Activated T-cell treated with anti-CD3 and anti-CD28 coated beads, Interleukin-2, amount 50 U/mL, for 4 hours (primary cell): ENCODE data around the gene DOLK. TPM values are rescaled to one million over a fixed set of nuclear protein-coding genes. Genes with fewer than 3 reads are reported as not detected.

ENCODE experiments used
- ATAC-seq, 2 donors: fragments of 200-7000 bp; cut with Tn5 transposase; one replicate each; pipeline ENCODE4 v1.10.0; 2021
- DNase-seq: peaks from one replicate; pipeline ENCODE4 v3.0.0-alpha.2; 2020
- H3K27me3 Mint-ChIP-seq: one replicate; pipeline ENCODE4 v1.8.0; 2021; ENCODE audit warnings: low read depth, mixed read lengths
- H3K36me3 Mint-ChIP-seq: one replicate; pipeline ENCODE4 v1.8.0; 2022; ENCODE audit warnings: mixed read lengths; ENCODE audit not compliant: insufficient read depth
- H3K4me1 Mint-ChIP-seq: one replicate; pipeline ENCODE4 v1.8.0; 2021; ENCODE audit warnings: low read depth, mixed read lengths
- H3K4me3 Mint-ChIP-seq: one replicate; pipeline ENCODE4 v1.8.0; 2021; ENCODE audit warnings: mild to moderate bottlenecking, moderate library complexity, mixed read lengths
- H3K9me3 Mint-ChIP-seq: one replicate; pipeline ENCODE4 v1.8.0; 2021; ENCODE audit warnings: mixed read lengths
- total RNA-seq, 3 donors: library from RNA; stranded (reverse); gene quantifications; one replicate each; pipeline ENCODE4 v1.2.1, GENCODE V29; 2021

DOLK gene
- total RNA-seq, 3 donors from 2014 or later: 14.4 to 15.8 (median 15.2) TPM

- DNase-seq (no peak), ATAC-seq (no peak)
- Mint-ChIP-seq H3K27me3 (no peaks in the 10 kb centered on the region), H3K4me3 (no peak overlapping the region), H3K9me3 (no peaks in the 10 kb centered on the region), H3K36me3 (peaks cover 10% of the 10 kb centered on the region), H3K4me1 (no peaks in the 10 kb centered on the region)
Measured at GRCh38 chr9:128919402-128920089, 27.9 kb downstream of the DOLK start.

GRCh38 chr9:128918921-128919320 lies 28.5 kb downstream of the DOLK start:
- no peaks in the 10 kb centered on the region for H3K27me3 Mint-ChIP-seq
- H3K4me1 Mint-ChIP-seq: peaks cover 3% of the 10 kb centered on the region
- no peak overlapping the region for H3K4me3 Mint-ChIP-seq
- ATAC-seq: no peak
- no peak for DNase-seq
- peaks cover 10% of the 10 kb centered on the region for H3K36me3 Mint-ChIP-seq
- no peaks in the 10 kb centered on the region for H3K9me3 Mint-ChIP-seq

DNA sequence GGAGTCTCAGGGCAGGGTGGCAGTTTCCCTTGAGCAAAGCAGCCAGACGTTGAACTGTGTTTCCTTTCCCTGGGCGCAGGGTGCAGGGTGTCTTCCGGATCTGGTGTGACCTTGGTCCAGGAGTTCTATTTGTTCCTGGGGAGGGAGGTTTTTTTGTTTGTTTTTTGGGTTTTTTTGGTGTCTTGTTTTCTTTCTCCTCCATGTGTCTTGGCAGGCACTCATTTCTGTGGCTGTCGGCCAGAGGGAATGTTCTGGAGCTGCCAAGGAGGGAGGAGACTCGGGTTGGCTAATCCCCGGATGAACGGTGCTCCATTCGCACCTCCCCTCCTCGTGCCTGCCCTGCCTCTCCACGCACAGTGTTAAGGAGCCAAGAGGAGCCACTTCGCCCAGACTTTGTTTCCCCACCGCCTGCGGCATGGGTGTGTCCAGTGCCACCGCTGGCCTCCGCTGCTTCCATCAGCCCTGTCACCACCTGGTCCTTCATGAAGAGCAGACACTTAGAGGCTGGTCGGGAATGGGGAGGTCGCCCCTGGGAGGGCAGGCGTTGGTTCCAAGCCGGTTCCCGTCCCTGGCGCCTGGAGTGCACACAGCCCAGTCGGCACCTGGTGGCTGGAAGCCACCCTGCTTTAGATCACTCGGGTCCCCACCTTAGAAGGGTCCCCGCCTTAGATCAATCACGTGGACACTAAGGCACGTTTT lies 30.1 kb downstream of the DOLK start:
- Mint-ChIP-seq H3K4me3 (no peak overlapping the region), H3K27me3 (no peaks in the 10 kb centered on the region), H3K9me3 (no peaks in the 10 kb centered on the region), H3K4me1 (peaks cover 14% of the 10 kb centered on the region), H3K36me3 (peaks cover 16% of the 10 kb centered on the region)
- no peak for DNase-seq
- ATAC-seq: no peak

DNA sequence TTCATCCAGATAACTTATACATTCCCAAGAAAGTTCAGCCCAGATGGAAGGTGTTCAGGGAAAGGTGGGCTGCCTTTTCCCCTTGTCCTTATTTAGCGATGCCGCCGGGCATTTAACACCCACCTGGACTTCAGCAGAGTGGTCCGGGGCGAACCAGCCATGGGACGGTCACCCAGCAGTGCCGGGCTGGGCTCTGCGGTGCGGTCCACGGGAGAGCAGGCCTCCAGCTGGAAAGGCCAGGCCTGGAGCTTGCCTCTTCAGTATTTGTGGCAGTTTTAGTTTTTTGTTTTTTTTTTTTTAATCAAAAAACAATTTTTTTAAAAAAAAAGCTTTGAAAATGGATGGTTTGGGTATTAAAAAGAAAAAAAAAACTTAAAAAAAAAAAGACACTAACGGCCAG lies 30.7 kb downstream of the DOLK start:
- H3K36me3 Mint-ChIP-seq: peaks cover 16% of the 10 kb centered on the region
- H3K4me3 Mint-ChIP-seq: no peak overlapping the region
- ATAC-seq (no peak), DNase-seq (no peak)
- H3K4me1 Mint-ChIP-seq: peaks cover 19% of the 10 kb centered on the region
- H3K27me3 Mint-ChIP-seq: no peaks in the 10 kb centered on the region
- no peaks in the 10 kb centered on the region for H3K9me3 Mint-ChIP-seq

DNA sequence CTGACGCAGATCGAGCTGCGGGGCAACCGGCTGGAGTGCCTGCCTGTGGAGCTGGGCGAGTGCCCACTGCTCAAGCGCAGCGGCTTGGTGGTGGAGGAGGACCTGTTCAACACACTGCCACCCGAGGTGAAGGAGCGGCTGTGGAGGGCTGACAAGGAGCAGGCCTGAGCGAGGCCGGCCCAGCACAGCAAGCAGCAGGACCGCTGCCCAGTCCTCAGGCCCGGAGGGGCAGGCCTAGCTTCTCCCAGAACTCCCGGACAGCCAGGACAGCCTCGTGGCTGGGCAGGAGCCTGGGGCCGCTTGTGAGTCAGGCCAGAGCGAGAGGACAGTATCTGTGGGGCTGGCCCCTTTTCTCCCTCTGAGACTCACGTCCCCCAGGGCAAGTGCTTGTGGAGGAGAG lies 31.2 kb downstream of the DOLK start:
- Mint-ChIP-seq H3K36me3 (peaks cover 16% of the 10 kb centered on the region), H3K9me3 (no peaks in the 10 kb centered on the region), H3K4me3 (no peak overlapping the region), H3K27me3 (no peaks in the 10 kb centered on the region), H3K4me1 (peaks cover 24% of the 10 kb centered on the region)
- DNase-seq: no peak
- no peak for ATAC-seq

- no peak for DNase-seq
- Mint-ChIP-seq H3K36me3 (peaks cover 19% of the 10 kb centered on the region), H3K27me3 (no peaks in the 10 kb centered on the region), H3K4me3 (no peak overlapping the region), H3K4me1 (peaks cover 32% of the 10 kb centered on the region), H3K9me3 (no peaks in the 10 kb centered on the region)
- no peak for ATAC-seq
Measured at GRCh38 chr9:128913995-128914772, 33.2 kb downstream of the DOLK start.

DNA sequence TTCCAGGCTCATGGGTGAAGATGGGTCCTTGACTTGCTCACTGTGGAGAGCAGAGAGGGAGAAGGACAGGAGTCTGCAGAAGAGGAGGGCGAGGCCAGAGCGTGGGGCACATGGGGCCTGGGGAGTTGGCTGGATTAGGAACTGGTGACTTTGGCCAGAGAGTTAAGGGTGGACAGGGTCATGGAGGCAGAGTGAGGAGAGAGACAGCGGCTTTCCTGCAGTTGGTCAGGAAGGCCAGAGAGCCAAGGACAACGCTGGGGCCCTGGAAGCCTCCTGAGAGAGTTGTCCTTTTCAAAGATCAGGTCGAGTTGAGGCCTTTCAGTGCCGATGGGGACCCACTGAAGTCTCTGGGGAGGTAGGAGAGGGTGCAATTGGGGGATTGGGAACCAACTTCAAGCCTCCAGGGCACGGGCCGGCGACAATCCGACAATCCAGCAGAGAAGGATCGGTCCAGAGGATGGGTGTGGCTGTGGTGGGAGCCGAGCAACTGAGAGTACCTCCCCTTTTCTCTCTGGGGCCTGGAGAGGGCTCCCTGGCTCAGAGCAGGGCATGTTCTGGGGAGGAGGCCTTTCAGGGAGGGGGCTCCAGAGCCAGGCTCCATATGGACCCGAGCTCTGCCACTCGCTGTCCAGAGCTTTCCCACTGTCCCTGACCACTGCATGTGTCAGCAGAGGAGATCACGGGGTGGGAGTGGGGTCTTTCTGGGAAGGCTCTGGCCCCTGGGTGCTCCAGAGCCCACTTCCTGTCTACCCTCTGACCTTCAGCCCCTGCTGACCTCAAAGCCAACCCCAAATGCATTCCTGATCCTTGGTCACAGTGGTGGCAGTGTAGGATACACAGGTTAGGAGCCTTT lies 34.1 kb downstream of the DOLK start:
- no peak for DNase-seq
- no peaks in the 10 kb centered on the region for H3K9me3 Mint-ChIP-seq
- H3K27me3 Mint-ChIP-seq: no peaks in the 10 kb centered on the region
- H3K4me3 Mint-ChIP-seq: no peak overlapping the region
- peaks cover 34% of the 10 kb centered on the region for H3K4me1 Mint-ChIP-seq
- peaks cover 27% of the 10 kb centered on the region for H3K36me3 Mint-ChIP-seq
- no peak for ATAC-seq

- DNase-seq: no peak
- peak; percentile 53 to 81 for ATAC-seq
- Mint-ChIP-seq H3K4me1 (peaks cover 34% of the 10 kb centered on the region), H3K9me3 (no peaks in the 10 kb centered on the region), H3K36me3 (peaks cover 32% of the 10 kb centered on the region), H3K4me3 (peak overlapping the region; percentile 8), H3K27me3 (no peaks in the 10 kb centered on the region)
Measured at GRCh38 chr9:128912270-128912853, 35.0 kb downstream of the DOLK start.

GRCh38 chr9:128911529-128912035 lies 35.8 kb downstream of the DOLK start:
- Mint-ChIP-seq H3K4me3 (no peak overlapping the region), H3K27me3 (no peaks in the 10 kb centered on the region), H3K4me1 (peaks cover 37% of the 10 kb centered on the region), H3K9me3 (no peaks in the 10 kb centered on the region), H3K36me3 (peaks cover 29% of the 10 kb centered on the region)
- no peak for DNase-seq
- no peak for ATAC-seq

GRCh38 chr9:128910906-128911305 lies 36.5 kb downstream of the DOLK start:
- Mint-ChIP-seq H3K27me3 (no peaks in the 10 kb centered on the region), H3K4me1 (peaks cover 38% of the 10 kb centered on the region), H3K36me3 (peaks cover 27% of the 10 kb centered on the region), H3K9me3 (no peaks in the 10 kb centered on the region), H3K4me3 (no peak overlapping the region)
- no peak for ATAC-seq
- no peak for DNase-seq

- Mint-ChIP-seq H3K36me3 (peaks cover 27% of the 10 kb centered on the region), H3K4me3 (no peak overlapping the region), H3K27me3 (no peaks in the 10 kb centered on the region), H3K4me1 (peaks cover 43% of the 10 kb centered on the region), H3K9me3 (no peaks in the 10 kb centered on the region)
- no peak for DNase-seq
- no peak for ATAC-seq
Measured at GRCh38 chr9:128909859-128910258, 37.5 kb downstream of the DOLK start.

DNA sequence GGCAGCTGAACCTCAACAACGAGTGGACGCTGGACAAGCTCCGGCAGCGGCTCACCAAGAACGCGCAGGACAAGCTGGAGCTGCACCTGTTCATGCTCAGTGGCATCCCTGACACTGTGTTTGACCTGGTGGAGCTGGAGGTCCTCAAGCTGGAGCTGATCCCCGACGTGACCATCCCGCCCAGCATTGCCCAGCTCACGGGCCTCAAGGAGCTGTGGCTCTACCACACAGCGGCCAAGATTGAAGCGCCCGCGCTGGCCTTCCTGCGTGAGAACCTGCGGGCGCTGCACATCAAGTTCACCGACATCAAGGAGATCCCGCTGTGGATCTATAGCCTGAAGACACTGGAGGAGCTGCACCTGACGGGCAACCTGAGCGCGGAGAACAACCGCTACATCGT lies 39.0 kb downstream of the DOLK start:
- Mint-ChIP-seq H3K4me3 (no peak overlapping the region), H3K4me1 (peaks cover 49% of the 10 kb centered on the region), H3K9me3 (no peaks in the 10 kb centered on the region), H3K36me3 (peaks cover 27% of the 10 kb centered on the region), H3K27me3 (no peaks in the 10 kb centered on the region)
- DNase-seq (no peak), ATAC-seq (no peak)

- Mint-ChIP-seq H3K4me1 (peaks cover 49% of the 10 kb centered on the region), H3K27me3 (no peaks in the 10 kb centered on the region), H3K4me3 (no peak overlapping the region), H3K9me3 (no peaks in the 10 kb centered on the region), H3K36me3 (peaks cover 22% of the 10 kb centered on the region)
- DNase-seq: no peak
- ATAC-seq: no peak
Measured at GRCh38 chr9:128906741-128907140, 40.7 kb downstream of the DOLK start.
